DOHH2 (cell line): Measurements from ENCODE around the gene ZFAND3.

Experiments used
- CTCF ChIP-seq: fragments of 200-600 bp; sonication (generic); IDR thresholded peaks from one replicate; pipeline ENCODE4 v1.5.1; 2014; ENCODE audit warnings: antibody characterized with exemption, mild to moderate bottlenecking, low read depth, low read length; ENCODE audit not compliant: poor library complexity, severe bottlenecking
- EZH2phosphoT487 ChIP-seq: fragments of 200-600 bp; sonication (generic); IDR thresholded peaks from 2 replicates; pipeline ENCODE4 v1.6.1; 2017; ENCODE audit warnings: borderline replicate concordance, mild to moderate bottlenecking, antibody characterized with exemption, low read length, moderate library complexity, mixed read lengths

- TF ChIP-seq CTCF (no peak), EZH2phosphoT487 (no peak)
These were observed 374.7 kb downstream of the ZFAND3 start for GRCh38 chr6:38194282-38194572.
